GM12878 (cell line): ENCODE results near the gene CTIF. TPM values are rescaled to one million over a fixed set of nuclear protein-coding genes. Genes with fewer than 3 reads are reported as not detected.

Experiments used
- ATAC-seq: fragments of 200-7000 bp; cut with Tn5 transposase; 3 replicates; pipeline ENCODE4 v1.9.1; 2020; ENCODE audit warnings: mild to moderate bottlenecking, moderate library complexity
- BruUV-seq: library from RNA; stranded (reverse); fragments of 400-500 nt; replicated peaks from 2 replicates; lab custom pipeline; 2021; lab: Mats Ljungman, UMichigan
- CTCF ChIA-PET: fragments of 300-600 bp; sonication (Branson Sonifier 250); formaldehyde crosslinking; extraction: SDS; loops from one replicate; lab custom pipeline; 2021; ENCODE audit warnings: inconsistent platforms; lab: Yijun Ruan, JAX
- POLR2A ChIA-PET: fragments of 350-600 bp; formaldehyde crosslinking; extraction: SDS; loops from one replicate; lab custom pipeline; 2021; ENCODE audit warnings: inconsistent platforms; lab: Charles Lee
- RAD21 ChIA-PET: fragments of 300-600 bp; sonication (Branson Sonifier 250); formaldehyde crosslinking; loops from one replicate; lab custom pipeline; 2023; ENCODE audit warnings: antibody characterized with exemption; ENCODE audit not compliant: unreplicated experiment; lab: Charles Lee
- SMC1A ChIA-PET: fragments of 300-600 bp; sonication (Branson Sonifier 250); formaldehyde crosslinking; loops from one replicate; lab custom pipeline; 2023; ENCODE audit not compliant: unreplicated experiment, uncharacterized antibody; lab: Charles Lee
- DNase-seq: peaks from one replicate; pipeline ENCODE4 v3.0.0-alpha.2; 2011; ENCODE audit warnings: low read depth, low spot score
- FAIRE-seq: peaks from 3 replicates; lab custom pipeline; 2011; peaks lifted over from hg19 to GRCh38; lab: Jason Lieb, UNC
- H2AFZ ChIP-seq: 2 replicates; pipeline ENCODE4 v1.6.0; 2011; ENCODE audit warnings: low read depth, low read length, control low read depth; ENCODE audit not compliant: control insufficient read depth
- H3K27ac ChIP-seq: 2 replicates; pipeline ENCODE4 v1.5.1; 2011; ENCODE audit warnings: control low read depth; ENCODE audit not compliant: control insufficient read depth, insufficient read depth
- H3K27me3 ChIP-seq, 2 experiments: replicated peaks in 1 of 2; 2 replicates each; pipeline versions ENCODE4 v1.6.0 to v1.6.1; 2011; ENCODE audit warnings: low read length in 1 of 2; ENCODE audit not compliant: control insufficient read depth in 2 of 2, insufficient read depth in 2 of 2
- H3K36me3 ChIP-seq, 2 experiments: 2 replicates each; pipeline ENCODE4 v1.5.1; 2011; ENCODE audit warnings: low read length in 1 of 2; ENCODE audit not compliant: control insufficient read depth in 2 of 2, insufficient read depth in 2 of 2
- H3K4me1 ChIP-seq: 2 replicates; pipeline ENCODE4 v1.6.1; 2011; ENCODE audit warnings: mild to moderate bottlenecking, low read length, moderate library complexity, mixed read lengths; ENCODE audit not compliant: control insufficient read depth, insufficient read depth
- H3K4me2 ChIP-seq: 2 replicates; pipeline ENCODE4 v1.6.0; 2011; ENCODE audit warnings: control low read depth; ENCODE audit not compliant: control insufficient read depth, insufficient read depth
- H3K4me3 ChIP-seq: fragments of 200-600 bp; sonication (generic); 2 replicates; pipeline ENCODE4 v1.5.1; 2016
- H3K79me2 ChIP-seq: 2 replicates; pipeline ENCODE4 v1.6.0; 2011; ENCODE audit warnings: low read length; ENCODE audit not compliant: control insufficient read depth, insufficient read depth
- H3K9ac ChIP-seq: 2 replicates; pipeline ENCODE4 v1.8.0; 2011; ENCODE audit warnings: low read length, control low read depth, mixed read lengths; ENCODE audit not compliant: control insufficient read depth, insufficient read depth
- H3K9me3 ChIP-seq: replicated peaks from 3 replicates; pipeline ENCODE4 v1.5.1; 2011; ENCODE audit warnings: mild to moderate bottlenecking, low read length; ENCODE audit not compliant: control insufficient read depth, insufficient read depth
- H4K20me1 ChIP-seq: 2 replicates; pipeline ENCODE4 v1.6.0; 2011; ENCODE audit not compliant: control insufficient read depth, insufficient read depth
- CBX3 ChIP-seq: fragments of 200-600 bp; sonication (generic); IDR thresholded peaks from 2 replicates; pipeline ENCODE4 v1.6.1; 2016; ENCODE audit warnings: low read depth, borderline replicate concordance
- CBX5 ChIP-seq: sonication (generic); IDR thresholded peaks from 2 replicates; pipeline ENCODE4 v1.6.1; 2016; ENCODE audit warnings: low read depth, moderate library complexity, mild to moderate bottlenecking, inconsistent platforms
- CREM ChIP-seq: IDR thresholded peaks from 2 replicates; pipeline ENCODE4 v1.6.1; 2014; ENCODE audit warnings: antibody characterized with exemption, low read depth
- EP300 ChIP-seq, 2 experiments: fragments of 150-350 bp in 1 of 2; IDR thresholded peaks; 2 replicates each; pipeline ENCODE4 v1.6.1; 2011 to 2012; ENCODE audit warnings: low read depth in 2 of 2, low read length in 2 of 2, borderline replicate concordance in 1 of 2, improper control_type of control experiment in 1 of 2, inconsistent platforms in 1 of 2; ENCODE audit not compliant: control insufficient read depth in 1 of 2
- HDAC6 ChIP-seq: fragments of 200-600 bp; sonication (generic); IDR thresholded peaks from one replicate; pipeline ENCODE4 v1.8.0; 2017; ENCODE audit warnings: antibody characterized with exemption; ENCODE audit not compliant: unreplicated experiment
- IKZF2 ChIP-seq, 2 experiments: fragments of 450-650 bp; IDR thresholded peaks; 2 replicates each; pipeline ENCODE4 v1.6.1; 2017; ENCODE audit warnings: mild to moderate bottlenecking in 2 of 2, moderate library complexity in 2 of 2
- IRF4 ChIP-seq: IDR thresholded peaks from 2 replicates; pipeline ENCODE4 v1.6.1; 2011; ENCODE audit warnings: low read depth, low read length
- IRF5 ChIP-seq: fragments of 450-650 bp; IDR thresholded peaks from 2 replicates; pipeline ENCODE4 v1.6.1; 2017; ENCODE audit warnings: borderline replicate concordance
- MYB ChIP-seq: fragments of 150-350 bp; IDR thresholded peaks from 2 replicates; pipeline ENCODE4 v1.6.1; 2014; ENCODE audit warnings: mild to moderate bottlenecking, low read depth, low read length, borderline replicate concordance
- NBN ChIP-seq: fragments of 450-650 bp; IDR thresholded peaks from 2 replicates; pipeline ENCODE4 v1.6.1; 2016
- NR2F1 ChIP-seq: fragments of 450-650 bp; conservative IDR thresholded peaks from 2 replicates; pipeline ENCODE4 v1.6.1; 2017; ENCODE audit warnings: mild to moderate bottlenecking
- POLR2AphosphoS5 ChIP-seq: IDR thresholded peaks from 2 replicates; pipeline ENCODE4 v1.6.1; 2011; ENCODE audit warnings: mild to moderate bottlenecking, low read length, inconsistent platforms
- RELB ChIP-seq: fragments of 450-650 bp; IDR thresholded peaks from 2 replicates; pipeline ENCODE4 v1.6.1; 2017; ENCODE audit warnings: low read depth, mild to moderate bottlenecking, moderate library complexity
- SIX5 ChIP-seq: IDR thresholded peaks from 2 replicates; pipeline ENCODE4 v1.6.1; 2011; ENCODE audit warnings: mild to moderate bottlenecking, low read depth, low read length, moderate library complexity; ENCODE audit not compliant: severe bottlenecking
- WGBS: methylation state at CpG from one replicate; pipeline ENCODE4 v1.1.6; 2016; ENCODE audit warnings: low lambda C conversion rate; ENCODE audit not compliant: insufficient replicate concordance, insufficient coverage; ENCODE audit errors: missing lambda C conversion rate; 5-methylcytosine and 5-hydroxymethylcytosine counted together
- in situ Hi-C: fragments of 300-500 bp; cut with MboI; formaldehyde crosslinking; loops from 9 replicates; pipeline ENCODE4 v1.14.3; 2018; ENCODE audit warnings: mixed read lengths
- intact Hi-C: fragments of 100-400 bp; cut with micrococcal nuclease; formaldehyde crosslinking; loops from one replicate; pipeline ENCODE4 v1.14.2; 2022; ENCODE audit not compliant: unreplicated experiment
- polyA plus RNA-seq, 11 experiments: library from polyadenylated mRNA; depleted of rRNA in 4 of 11; unstranded in 6 of 11; stranded (reverse) in 5 of 11; fragments of >200 nt; fragmentation: Nextera tagmentation in 4 of 11; fragmentation: Illumina TruSeq in 1 of 11; extraction: Ambion mirVana in 4 of 11; extraction: Trizol in 1 of 11; gene quantifications; 1 replicate in 1 of 11; 2 replicates in 10 of 11; pipeline versions ENCODE4 v1.2.1 to v1.2.3, GENCODE V29; 2011 to 2016; ENCODE audit warnings: inconsistent platforms in 2 of 11, missing spikeins in 2 of 11, low read depth in 1 of 11
- total RNA-seq, 4 experiments: library from RNA; depleted of rRNA in 3 of 4; stranded (reverse); fragments of >200 nt in 3 of 4; fragmentation: Illumina TruSeq in 1 of 4; extraction: Trizol in 1 of 4; gene quantifications; 2 replicates each; pipeline versions ENCODE4 v1.2.1 to v1.2.3, GENCODE V29; 2013 to 2021

CTIF gene
- total and polyA plus RNA-seq, 10 of the 15 experiments (the other 5 are each of a cell fraction or from before 2014, with no cell fraction given): 0.06 to 11.6 (median 2.5) TPM

- TF ChIP-seq RELB: no peak
- TF ChIP-seq SIX5: no peak
- no peak for TF ChIP-seq IKZF2 (IDR thresholded peaks at IDR 0.05)
- no peak for TF ChIP-seq IRF5
- no peak for TF ChIP-seq CBX5
- TF ChIP-seq, all 136 proteins: peak for 0
Measured at GRCh38 chr18:48600046-48600445, 61.2 kb downstream of the CTIF start (continued).

DNA sequence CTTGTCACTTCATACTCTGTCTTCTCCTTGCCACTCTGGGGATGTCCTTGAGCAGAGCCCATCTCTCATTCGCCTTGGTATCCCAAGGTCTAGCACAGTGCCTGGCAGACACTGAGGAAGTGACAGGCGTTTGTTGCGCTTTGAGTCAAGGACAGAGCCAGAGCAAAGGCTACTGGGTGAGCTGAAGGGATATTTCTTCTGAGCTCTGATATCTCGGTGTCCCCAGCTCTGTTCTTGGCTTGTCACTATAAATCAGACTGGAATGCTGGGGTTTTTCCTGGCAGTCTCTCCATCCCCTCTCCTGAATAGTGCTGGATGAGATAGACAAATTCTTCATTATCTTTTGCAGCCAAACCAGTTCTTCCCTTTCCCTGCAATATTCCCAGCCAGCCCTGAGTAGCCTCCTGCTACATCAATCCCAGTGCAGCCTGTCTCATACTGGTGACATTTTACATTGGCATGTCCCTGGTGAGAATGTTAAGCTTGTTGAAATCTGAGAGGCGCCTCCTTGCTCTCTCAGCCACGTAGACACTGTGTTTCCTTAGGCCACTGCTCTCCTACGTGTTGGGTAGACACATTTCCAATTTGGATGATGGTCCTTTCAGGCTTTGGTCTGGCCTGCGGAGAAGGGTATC is 61.7 kb downstream of the CTIF start:
- intact Hi-C loops: no loop called here
- no peak overlapping the region for H3K27ac ChIP-seq
- TF ChIP-seq IRF4 (no peak), CREM (no peak), NR2F1 (no peak), HDAC6 (no peak), NBN (no peak), MYB (no peak), EP300 (IDR thresholded peaks at IDR 0.05; ENCODE audit: borderline replicate concordance in 1 of 2, control insufficient read depth in 1 of 2, low read depth in 2 of 2, low read length in 2 of 2) (no peak), POLR2AphosphoS5 (no peak), CBX3 (no peak)
- FAIRE-seq (no peak), DNase-seq (no peak), ATAC-seq (no peak)
- H3K4me1 ChIP-seq: no peaks in the 10 kb centered on the region
- ChIA-PET CTCF (interaction anchor here (1.0 kb wide), 1 partner anchor 125 kb away, joined by 4 read pairs; no protein-coding TSS in a partner anchor), POLR2A (no interaction called here), SMC1A (no interaction called here), RAD21 (no interaction called here)
- no peaks in the 10 kb centered on the region for H3K36me3 ChIP-seq
- in situ Hi-C loops: no loop called here
- no peak overlapping the region for H2AFZ ChIP-seq
- H3K27me3 ChIP-seq: no peaks in the 10 kb centered on the region
- H3K9me3 ChIP-seq: no peaks in the 10 kb centered on the region
- H3K4me3 ChIP-seq: no peak overlapping the region
- no peak overlapping the region for H3K9ac ChIP-seq
- WGBS: 62% methylated on average over 8 of the region's 8 CpGs
- no peak overlapping the region for H3K4me2 ChIP-seq
- no TSS peak for BruUV-seq
- no peaks in the 10 kb centered on the region for H4K20me1 ChIP-seq
- H3K79me2 ChIP-seq: no peaks in the 10 kb centered on the region
